ENCODE results near the gene FOXL1. TPM values are rescaled to one million over a fixed set of nuclear protein-coding genes. Genes with fewer than 3 reads are reported as not detected.
"Not testable (repeated sequence)": the region's sequence is repeated elsewhere in the genome, so short reads cannot be mapped to it uniquely, and the experiment has no call there.

FOXL1 gene
- polyA plus RNA-seq, 3 donors = not detected

- intact Hi-C loops (cut with micrococcal nuclease) = no loop called here
- no peak for DNase-seq
- Mint-ChIP-seq H3K9me3 (no peaks in the 10 kb centered on the region), H3K4me1 (no peaks in the 10 kb centered on the region), H3K27me3 (ENCODE audit: low read depth in 3 of 3) (peaks cover 11 to 12% (median 12%) of the 10 kb centered on the region in 3 donors), H3K4me3 (no peak overlapping the region), H3K36me3 (no peaks in the 10 kb centered on the region), H3K27ac (no peak overlapping the region)
- no peak overlapping the region for H3K4me2 ChIP-seq (replicated peaks; ENCODE audit: extremely low read depth, low read length, poor library complexity, severe bottlenecking)
- H4K20me1 ChIP-seq (ENCODE audit: insufficient read depth, low read length) = no peaks in the 10 kb centered on the region
- no peak overlapping the region for H3K9ac ChIP-seq (ENCODE audit: insufficient read depth, low read length, poor library complexity, severe bottlenecking)
- H3K79me2 ChIP-seq (ENCODE audit: insufficient read depth, low read length) = no peaks in the 10 kb centered on the region
- TF ChIP-seq CTCF (IDR thresholded peaks at IDR 0.05) = no peak
- H3K9me3 ChIP-seq (replicated peaks in 1 of 2; ENCODE audit: control insufficient read depth in 1 of 2, insufficient read depth in 1 of 2, low read length in 2 of 2) = no peaks in the 10 kb centered on the region
- no peak overlapping the region for H2AFZ ChIP-seq (ENCODE audit: insufficient read depth, low read depth, low read length, poor library complexity, severe bottlenecking)
- WGBS (ENCODE audit: insufficient coverage) = 93% methylated on average over 8 of the region's 10 CpGs
- H3K27ac ChIP-seq (ENCODE audit: low read depth in 1 of 2, low read length in 2 of 2) = no peak overlapping the region
- no peak overlapping the region for H3K4me3 ChIP-seq (replicated peaks in 1 of 3; ENCODE audit: low read depth in 2 of 3, low read length in 3 of 3)
- no peaks in the 10 kb centered on the region for H3K4me1 ChIP-seq (ENCODE audit: control insufficient read depth in 1 of 2, insufficient read depth in 2 of 2, low read length in 2 of 2)
- no peaks in the 10 kb centered on the region for H3K36me3 ChIP-seq (replicated peaks in 1 of 2; ENCODE audit: control insufficient read depth in 1 of 2, insufficient read depth in 2 of 2, low read length in 2 of 2)
- H3K27me3 ChIP-seq (ENCODE audit: control insufficient read depth in 2 of 2, insufficient read depth in 2 of 2, low read length in 2 of 2) = peaks cover 7 to 8% of the 10 kb centered on the region in 2 donors
Measured at GRCh38 chr16:86585821-86586611, 7.7 kb downstream of the FOXL1 start.

DNA sequence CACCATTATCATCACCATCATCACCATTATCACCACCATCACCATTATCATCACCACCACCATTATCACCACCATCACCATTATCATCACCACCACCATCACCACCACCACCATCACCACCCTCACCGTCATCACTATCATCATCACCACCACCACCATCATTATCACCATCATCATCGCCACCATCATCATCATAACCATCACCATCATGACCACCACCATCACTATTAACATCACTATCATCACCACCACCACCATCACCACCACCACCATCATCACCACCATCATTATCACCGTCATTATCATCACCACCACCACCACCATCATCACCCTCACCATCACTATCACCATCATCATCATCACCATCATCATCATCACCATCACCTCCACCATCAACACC lies 9.1 kb downstream of the FOXL1 start:
- H3K27ac Mint-ChIP-seq = no peak overlapping the region
- H2AFZ ChIP-seq (ENCODE audit: insufficient read depth, low read depth, low read length, poor library complexity, severe bottlenecking) = no peak overlapping the region
- peaks cover 0 to 1% (median 0%) of the 10 kb centered on the region in 7 donors for H3K9me3 Mint-ChIP-seq
- 95% methylated on average over 2 of the region's 3 CpGs for WGBS (ENCODE audit: insufficient coverage)
- no peak overlapping the region for H3K4me3 Mint-ChIP-seq
- H3K27me3 Mint-ChIP-seq (ENCODE audit: low read depth in 3 of 3) = peaks cover 5 to 8% (median 8%) of the 10 kb centered on the region in 3 donors
- H4K20me1 ChIP-seq (ENCODE audit: insufficient read depth, low read length) = no peaks in the 10 kb centered on the region
- no peaks in the 10 kb centered on the region for H3K36me3 ChIP-seq (replicated peaks in 1 of 2; ENCODE audit: control insufficient read depth in 1 of 2, insufficient read depth in 2 of 2, low read length in 2 of 2)
- no peak overlapping the region for H3K4me2 ChIP-seq (replicated peaks; ENCODE audit: extremely low read depth, low read length, poor library complexity, severe bottlenecking)
- TF ChIP-seq CTCF (IDR thresholded peaks at IDR 0.05) = no peak
- no peak overlapping the region for H3K4me3 ChIP-seq (replicated peaks in 1 of 3; ENCODE audit: low read depth in 2 of 3, low read length in 3 of 3)
- intact Hi-C loops (cut with micrococcal nuclease) = no loop called here
- H3K27me3 ChIP-seq (ENCODE audit: control insufficient read depth in 2 of 2, insufficient read depth in 2 of 2, low read length in 2 of 2) = peaks cover 0 to 3% of the 10 kb centered on the region in 2 donors
- H3K27ac ChIP-seq (ENCODE audit: low read depth in 1 of 2, low read length in 2 of 2) = no peak overlapping the region
- H3K9ac ChIP-seq (ENCODE audit: insufficient read depth, low read length, poor library complexity, severe bottlenecking) = no peak overlapping the region
- no peaks in the 10 kb centered on the region for H3K4me1 Mint-ChIP-seq
- no peak for DNase-seq
- no peaks in the 10 kb centered on the region for H3K9me3 ChIP-seq (replicated peaks in 1 of 2; ENCODE audit: control insufficient read depth in 1 of 2, insufficient read depth in 1 of 2, low read length in 2 of 2)
- no peaks in the 10 kb centered on the region for H3K36me3 Mint-ChIP-seq
- H3K4me1 ChIP-seq (ENCODE audit: control insufficient read depth in 1 of 2, insufficient read depth in 2 of 2, low read length in 2 of 2) = no peaks in the 10 kb centered on the region
- H3K79me2 ChIP-seq (ENCODE audit: insufficient read depth, low read length) = no peaks in the 10 kb centered on the region

GRCh38 chr16:86587955-86588354 lies 9.6 kb downstream of the FOXL1 start:
- H3K36me3 Mint-ChIP-seq; H3K4me3 Mint-ChIP-seq; DNase-seq; H3K27me3 ChIP-seq (ENCODE audit: control insufficient read depth in 2 of 2, insufficient read depth in 2 of 2, low read length in 2 of 2); H3K27ac ChIP-seq (ENCODE audit: low read depth in 1 of 2, low read length in 2 of 2); H3K9ac ChIP-seq (ENCODE audit: insufficient read depth, low read length, poor library complexity, severe bottlenecking); H3K9me3 ChIP-seq (replicated peaks in 1 of 2; ENCODE audit: control insufficient read depth in 1 of 2, insufficient read depth in 1 of 2, low read length in 2 of 2); H3K4me3 ChIP-seq (replicated peaks in 1 of 3; ENCODE audit: low read depth in 2 of 3, low read length in 3 of 3); H3K79me2 ChIP-seq (ENCODE audit: insufficient read depth, low read length); intact Hi-C loops (cut with micrococcal nuclease); H3K27ac Mint-ChIP-seq; H3K4me2 ChIP-seq (replicated peaks; ENCODE audit: extremely low read depth, low read length, poor library complexity, severe bottlenecking); H3K9me3 Mint-ChIP-seq; H4K20me1 ChIP-seq (ENCODE audit: insufficient read depth, low read length); H3K4me1 ChIP-seq (ENCODE audit: control insufficient read depth in 1 of 2, insufficient read depth in 2 of 2, low read length in 2 of 2); H2AFZ ChIP-seq (ENCODE audit: insufficient read depth, low read depth, low read length, poor library complexity, severe bottlenecking); H3K4me1 Mint-ChIP-seq; H3K36me3 ChIP-seq (replicated peaks in 1 of 2; ENCODE audit: control insufficient read depth in 1 of 2, insufficient read depth in 2 of 2, low read length in 2 of 2): not testable (repeated sequence)
- peaks cover 5 to 13% (median 13%) of the 10 kb centered on the region in 3 donors for H3K27me3 Mint-ChIP-seq (ENCODE audit: low read depth in 3 of 3)
- 89% methylated on average over 3 of the region's 3 CpGs for WGBS (ENCODE audit: insufficient coverage)

Data from CD14-positive monocyte (primary cell).